ENCODE data around the gene TYROBP.

DNA sequence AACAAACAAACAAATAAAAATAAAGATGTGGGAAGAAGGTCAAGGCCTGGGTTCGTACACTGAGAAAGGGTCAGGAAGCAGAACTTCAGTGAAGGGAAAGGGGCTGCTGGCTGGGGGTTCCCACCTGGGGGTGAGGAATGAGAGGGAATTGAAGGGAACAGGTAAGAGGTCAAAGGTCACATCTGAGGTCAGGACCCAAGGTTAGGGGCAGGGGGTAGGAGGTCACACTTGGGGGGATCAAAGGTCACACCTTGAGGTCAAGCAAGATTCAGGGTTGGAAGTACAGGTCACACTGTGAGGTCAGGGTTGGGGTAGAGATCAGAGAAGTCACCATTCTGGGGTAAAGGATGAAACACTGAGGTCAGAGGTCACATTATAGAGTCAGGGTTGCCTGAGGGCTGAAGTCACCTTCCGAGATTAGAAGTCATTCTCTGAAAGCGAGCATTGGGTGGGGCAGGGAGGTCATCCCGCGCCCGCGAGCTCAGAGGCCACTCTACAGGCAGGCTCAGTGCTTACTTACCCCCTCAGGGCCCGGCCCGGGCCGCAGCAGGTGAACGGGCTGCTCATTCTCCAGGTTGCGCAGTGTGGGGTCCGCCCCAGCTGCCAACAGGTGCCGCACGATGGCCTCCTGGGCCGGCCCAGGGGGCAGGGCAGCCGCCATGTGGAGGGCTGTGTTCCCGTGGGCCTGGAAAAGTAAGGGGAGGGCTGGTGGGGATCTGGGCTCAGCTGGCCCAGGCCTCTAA, 18.6 kb downstream of the TYROBP start:
- TF ChIP-seq SUZ12 (IDR thresholded peaks at IDR 0.05; ENCODE audit: extremely low read depth, insufficient read depth, insufficient read length) (no peak), ZNF274 (IDR thresholded peaks at IDR 0.05; ENCODE audit: low read depth, low read length) (no peak)
